OCI-LY3 (cell line): ENCODE results near the gene SLC37A1.
"Not testable (repeated sequence)": the region's sequence is repeated elsewhere in the genome, so short reads cannot be mapped to it uniquely, and the experiment has no call there.

Experiments
- H2AFZ ChIP-seq: fragments of 200-600, 300-600 bp; shearing (Covaris generic); 2 replicates; pipeline ENCODE4 v1.6.0; 2014; ENCODE audit warnings: antibody characterized with exemption, low read depth, low read length
- H3K27ac ChIP-seq: fragments of 200-600, 300-600 bp; sonication (generic); 2 replicates; pipeline ENCODE4 v1.5.1; 2014; ENCODE audit warnings: mild to moderate bottlenecking, low read length, moderate library complexity, mixed read lengths
- H3K27me3 ChIP-seq: fragments of 200-600, 300-600 bp; sonication (generic); 2 replicates; pipeline ENCODE4 v1.6.1; 2014; ENCODE audit warnings: low read depth, low read length, mixed read lengths
- H3K36me3 ChIP-seq: fragments of 200-600, 300-600 bp; sonication (generic); replicated peaks from 2 replicates; pipeline ENCODE3; 2014; ENCODE audit warnings: low read depth, low read length, mixed read lengths
- H3K4me1 ChIP-seq: fragments of 300-600, 200-600 bp; sonication (generic); 2 replicates; pipeline ENCODE4 v1.6.1; 2014; ENCODE audit warnings: low read length, mixed read lengths
- H3K4me2 ChIP-seq: fragments of 200-600, 300-600 bp; sonication (generic); 2 replicates; pipeline ENCODE4 v1.6.1; 2014; ENCODE audit warnings: low read length, mixed read lengths
- H3K4me3 ChIP-seq: fragments of 300-600, 200-600 bp; sonication (generic); 2 replicates; pipeline ENCODE4 v1.5.1; 2014; ENCODE audit warnings: antibody characterized with exemption, mild to moderate bottlenecking, low read length, moderate library complexity
- H3K79me2 ChIP-seq: fragments of 300-600, 200-600 bp; shearing (Covaris generic); 2 replicates; pipeline ENCODE4 v1.6.1; 2014; ENCODE audit warnings: mild to moderate bottlenecking, low read length, mixed read lengths
- H3K9ac ChIP-seq: fragments of 300-600, 200-600 bp; shearing (Covaris generic); 2 replicates; pipeline ENCODE4 v1.6.0; 2014; ENCODE audit warnings: mild to moderate bottlenecking, low read length, moderate library complexity
- H3K9me3 ChIP-seq: fragments of 200-600, 300-600 bp; shearing (Covaris generic); 2 replicates; pipeline ENCODE4 v1.6.1; 2014; ENCODE audit warnings: low read length, mixed read lengths; ENCODE audit not compliant: insufficient read depth
- H4K20me1 ChIP-seq: fragments of 200-600, 300-600 bp; sonication (generic); 2 replicates; pipeline ENCODE4 v1.6.1; 2016; ENCODE audit warnings: low read length, mixed read lengths; ENCODE audit not compliant: insufficient read depth
- CTCF ChIP-seq: fragments of 200-600, 300-600 bp; sonication (generic); IDR thresholded peaks from 2 replicates; pipeline ENCODE4 v1.5.1; 2014; ENCODE audit warnings: antibody characterized with exemption, low read length, low read depth
- EZH2phosphoT487 ChIP-seq: fragments of 200-600 bp; shearing (Covaris generic); IDR thresholded peaks from 2 replicates; pipeline ENCODE4 v1.6.1; 2018; ENCODE audit warnings: antibody characterized with exemption, mixed run types, low read depth

Gene SLC37A1

GRCh38 chr21:42627527-42628289 is 114.1 kb downstream of the SLC37A1 start:
- Histone ChIP-seq H3K4me2 (no peak overlapping the region), H3K9me3 (no peaks in the 10 kb centered on the region), H3K4me1 (peaks cover 13% of the 10 kb centered on the region), H3K27ac (no peak overlapping the region), H3K4me3 (no peak overlapping the region), H2AFZ (no peak overlapping the region), H3K79me2 (no peaks in the 10 kb centered on the region), H3K36me3 (no peaks in the 10 kb centered on the region), H3K9ac (no peak overlapping the region), H4K20me1 (no peaks in the 10 kb centered on the region), H3K27me3 (peaks cover 3% of the 10 kb centered on the region)
- TF ChIP-seq EZH2phosphoT487 = no peak
- TF ChIP-seq CTCF = no peak

GRCh38 chr21:42628466-42629061 is 114.9 kb downstream of the SLC37A1 start:
- not testable (repeated sequence) for H3K79me2 ChIP-seq

GRCh38 chr21:42629933-42630589 is 116.4 kb downstream of the SLC37A1 start:
- no peaks in the 10 kb centered on the region; the same call in 1 of the 2 replicates for H3K27me3 ChIP-seq
- H3K4me2 ChIP-seq = no peak overlapping the region
- no peak for TF ChIP-seq CTCF
- TF ChIP-seq EZH2phosphoT487 = no peak
- H3K4me3 ChIP-seq = no peak overlapping the region
- H3K4me1 ChIP-seq = peaks cover 8% of the 10 kb centered on the region
- no peak overlapping the region for H3K27ac ChIP-seq
- H3K36me3 ChIP-seq = no peaks in the 10 kb centered on the region
- no peaks in the 10 kb centered on the region for H3K79me2 ChIP-seq
- H4K20me1 ChIP-seq = no peaks in the 10 kb centered on the region
- no peak overlapping the region for H3K9ac ChIP-seq
- no peaks in the 10 kb centered on the region for H3K9me3 ChIP-seq
- H2AFZ ChIP-seq = no peak overlapping the region

More at GRCh38 chr21:42628466-42629061, 114.9 kb downstream of the SLC37A1 start:
- H3K36me3 ChIP-seq, H3K4me3 ChIP-seq, H2AFZ ChIP-seq, H3K27ac ChIP-seq, H3K9ac ChIP-seq, H3K9me3 ChIP-seq, H3K4me2 ChIP-seq, H4K20me1 ChIP-seq, H3K27me3 ChIP-seq: not testable (repeated sequence)
- peaks cover 13% of the 10 kb centered on the region for H3K4me1 ChIP-seq

- TF ChIP-seq EZH2phosphoT487 = no peak
- no peak for TF ChIP-seq CTCF
- H3K9me3 ChIP-seq = no peaks in the 10 kb centered on the region
- no peaks in the 10 kb centered on the region; the same call in 1 of the 2 replicates for H3K27me3 ChIP-seq
These were observed 117.0 kb downstream of the SLC37A1 start for GRCh38 chr21:42630626-42631025.

More at GRCh38 chr21:42630626-42631025, 117.0 kb downstream of the SLC37A1 start:
- H3K4me3 ChIP-seq = no peak overlapping the region
- H3K27ac ChIP-seq = no peak overlapping the region
- H3K79me2 ChIP-seq = no peaks in the 10 kb centered on the region
- no peak overlapping the region for H2AFZ ChIP-seq
- H3K4me2 ChIP-seq = no peak overlapping the region
- H3K36me3 ChIP-seq = no peaks in the 10 kb centered on the region
- peaks cover 8% of the 10 kb centered on the region for H3K4me1 ChIP-seq
- no peak overlapping the region for H3K9ac ChIP-seq
- no peaks in the 10 kb centered on the region for H4K20me1 ChIP-seq
